IPS-15b (cell line): Measurements from ENCODE around the gene SURF2.

Source experiments
- H3K27me3 ChIP-seq: one replicate; pipeline ENCODE4 v1.6.1; 2013; ENCODE audit warnings: low read length; ENCODE audit not compliant: control insufficient read depth, insufficient read depth
- H3K36me3 ChIP-seq: one replicate; pipeline ENCODE4 v1.6.1; 2013; ENCODE audit warnings: low read length; ENCODE audit not compliant: control insufficient read depth, insufficient read depth
- H3K4me1 ChIP-seq: one replicate; pipeline ENCODE4 v1.6.1; 2013; ENCODE audit warnings: mild to moderate bottlenecking, low read length; ENCODE audit not compliant: control insufficient read depth, insufficient read depth
- H3K4me3 ChIP-seq: one replicate; pipeline ENCODE4 v1.5.1; 2013; ENCODE audit warnings: low read depth, low read length
- H3K9ac ChIP-seq: one replicate; pipeline ENCODE4 v1.6.1; 2013; ENCODE audit warnings: low read depth, mild to moderate bottlenecking, low read length
- H3K9me3 ChIP-seq: one replicate; pipeline ENCODE4 v1.6.1; 2013; ENCODE audit warnings: mild to moderate bottlenecking, low read length; ENCODE audit not compliant: control insufficient read depth, insufficient read depth

The SURF2 gene

GRCh38 chr9:133396952-133397351, 40.6 kb downstream of the SURF2 start:
- H3K9ac ChIP-seq = no peak overlapping the region
- H3K4me1 ChIP-seq = no peaks in the 10 kb centered on the region
- H3K36me3 ChIP-seq = no peaks in the 10 kb centered on the region
- no peaks in the 10 kb centered on the region for H3K27me3 ChIP-seq
- H3K9me3 ChIP-seq = no peaks in the 10 kb centered on the region
- no peak overlapping the region for H3K4me3 ChIP-seq

- Histone ChIP-seq H3K36me3 (no peaks in the 10 kb centered on the region), H3K4me1 (no peaks in the 10 kb centered on the region), H3K9me3 (no peaks in the 10 kb centered on the region), H3K4me3 (no peak overlapping the region), H3K9ac (no peak overlapping the region), H3K27me3 (no peaks in the 10 kb centered on the region)
These were observed 41.0 kb downstream of the SURF2 start for GRCh38 chr9:133397370-133397769.

GRCh38 chr9:133397895-133398294, 41.5 kb downstream of the SURF2 start:
- no peak overlapping the region for H3K9ac ChIP-seq
- no peaks in the 10 kb centered on the region for H3K27me3 ChIP-seq
- H3K4me3 ChIP-seq = no peak overlapping the region
- no peaks in the 10 kb centered on the region for H3K36me3 ChIP-seq
- no peaks in the 10 kb centered on the region for H3K4me1 ChIP-seq
- H3K9me3 ChIP-seq = no peaks in the 10 kb centered on the region

- Histone ChIP-seq H3K36me3 (no peaks in the 10 kb centered on the region), H3K4me3 (no peak overlapping the region), H3K4me1 (no peaks in the 10 kb centered on the region), H3K9me3 (no peaks in the 10 kb centered on the region), H3K9ac (no peak overlapping the region), H3K27me3 (no peaks in the 10 kb centered on the region)
These were observed 43.9 kb downstream of the SURF2 start for GRCh38 chr9:133400292-133400691.

GRCh38 chr9:133401588-133401987, 45.2 kb downstream of the SURF2 start:
- peaks cover 12% of the 10 kb centered on the region for H3K36me3 ChIP-seq

GRCh38 chr9:133402689-133403088, 46.3 kb downstream of the SURF2 start:
- H3K9ac ChIP-seq = no peak overlapping the region

More at GRCh38 chr9:133401588-133401987, 45.2 kb downstream of the SURF2 start:
- H3K9ac ChIP-seq = no peak overlapping the region
- no peaks in the 10 kb centered on the region for H3K4me1 ChIP-seq
- no peaks in the 10 kb centered on the region for H3K9me3 ChIP-seq
- H3K4me3 ChIP-seq = no peak overlapping the region
- no peaks in the 10 kb centered on the region for H3K27me3 ChIP-seq

GRCh38 chr9:133403766-133404453, 47.6 kb downstream of the SURF2 start:
- no peaks in the 10 kb centered on the region for H3K9me3 ChIP-seq
- H3K4me1 ChIP-seq = no peaks in the 10 kb centered on the region
- no peak overlapping the region for H3K4me3 ChIP-seq
- peaks cover 24% of the 10 kb centered on the region for H3K36me3 ChIP-seq
- H3K27me3 ChIP-seq = no peaks in the 10 kb centered on the region
- no peak overlapping the region for H3K9ac ChIP-seq

More at GRCh38 chr9:133402689-133403088, 46.3 kb downstream of the SURF2 start:
- Histone ChIP-seq H3K36me3 (peaks cover 21% of the 10 kb centered on the region), H3K27me3 (no peaks in the 10 kb centered on the region), H3K9me3 (no peaks in the 10 kb centered on the region), H3K4me3 (no peak overlapping the region), H3K4me1 (no peaks in the 10 kb centered on the region)

GRCh38 chr9:133404454-133405002, 48.2 kb downstream of the SURF2 start:
- Histone ChIP-seq H3K4me3 (no peak overlapping the region), H3K27me3 (no peaks in the 10 kb centered on the region), H3K4me1 (no peaks in the 10 kb centered on the region), H3K36me3 (peaks cover 25% of the 10 kb centered on the region), H3K9me3 (no peaks in the 10 kb centered on the region), H3K9ac (no peak overlapping the region)

- peaks cover 36% of the 10 kb centered on the region for H3K36me3 ChIP-seq
- H3K27me3 ChIP-seq = no peaks in the 10 kb centered on the region
- H3K4me1 ChIP-seq = no peaks in the 10 kb centered on the region
- H3K9ac ChIP-seq = no peak overlapping the region
- H3K9me3 ChIP-seq = no peaks in the 10 kb centered on the region
- no peak overlapping the region for H3K4me3 ChIP-seq
These were observed 49.4 kb downstream of the SURF2 start for GRCh38 chr9:133405508-133406438.

GRCh38 chr9:133406480-133407307, 50.3 kb downstream of the SURF2 start:
- H3K4me1 ChIP-seq = no peaks in the 10 kb centered on the region

GRCh38 chr9:133408042-133408441, 51.7 kb downstream of the SURF2 start:
- Histone ChIP-seq H3K36me3 (peaks cover 53% of the 10 kb centered on the region), H3K4me3 (no peak overlapping the region), H3K4me1 (no peaks in the 10 kb centered on the region), H3K9me3 (no peaks in the 10 kb centered on the region), H3K27me3 (no peaks in the 10 kb centered on the region), H3K9ac (no peak overlapping the region)

More at GRCh38 chr9:133406480-133407307, 50.3 kb downstream of the SURF2 start:
- Histone ChIP-seq H3K27me3 (no peaks in the 10 kb centered on the region), H3K9me3 (no peaks in the 10 kb centered on the region), H3K9ac (no peak overlapping the region), H3K36me3 (peaks cover 41% of the 10 kb centered on the region), H3K4me3 (no peak overlapping the region)
